ENCODE results near the gene HIC1. TPM values are rescaled to one million over a fixed set of nuclear protein-coding genes. Genes with fewer than 3 reads are reported as not detected.

HIC1 gene
- total and polyA plus RNA-seq, 9 of the 15 experiments (the other 6 are each of a cell fraction or from before 2014, with no cell fraction given): 0.01 to 2.5 (median 0.18) TPM

DNA sequence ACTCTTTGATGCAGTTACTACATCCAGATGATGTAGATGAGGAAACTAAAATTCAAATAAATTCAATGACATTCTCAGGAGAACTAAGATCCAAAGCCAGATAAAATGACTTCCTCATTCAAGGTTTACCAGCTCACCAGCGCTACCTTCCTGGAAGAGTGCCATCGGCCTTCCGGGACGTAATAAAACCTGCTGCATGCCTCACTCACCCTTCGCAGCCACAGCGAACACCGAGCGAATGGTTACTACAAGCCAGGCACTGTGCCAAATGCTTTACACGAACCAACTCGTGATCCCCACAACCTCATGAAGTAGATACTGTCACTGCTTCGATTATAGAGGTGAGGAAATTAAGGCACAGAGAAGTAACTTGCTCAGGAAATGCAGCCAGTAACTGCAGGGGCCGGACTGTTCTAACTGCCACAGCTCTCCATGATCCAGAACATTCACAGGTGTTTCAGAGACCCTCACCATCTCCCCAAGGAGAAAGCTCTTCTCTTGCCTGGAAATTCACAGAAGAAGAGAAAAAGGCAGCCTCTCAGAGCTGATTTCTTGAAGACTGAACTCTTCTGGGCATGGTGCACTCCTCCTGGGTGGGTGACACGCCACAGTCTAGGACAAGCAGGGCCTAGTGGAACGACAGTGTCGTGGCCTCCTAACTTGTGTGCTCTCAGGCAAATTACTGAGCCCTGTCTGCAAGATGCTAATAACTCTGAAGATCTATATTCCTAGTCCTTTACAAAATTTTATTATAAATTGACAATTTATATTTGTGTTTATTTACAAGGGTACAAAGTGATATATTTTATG lies 46.8 kb downstream of the HIC1 start:
- no peak overlapping the region for H2AFZ ChIP-seq (ENCODE audit: low read depth, low read length)
- BruUV-seq (replicated peaks): no TSS peak
- no peaks in the 10 kb centered on the region for H3K9me3 ChIP-seq (replicated peaks; ENCODE audit: control insufficient read depth, insufficient read depth, low read depth, low read length)
- no peaks in the 10 kb centered on the region for H4K20me1 ChIP-seq (replicated peaks; ENCODE audit: control insufficient read depth, insufficient read depth, low read length)
- TF ChIP-seq NFIC (IDR thresholded peaks at IDR 0.05) (peak; percentile 75), ZFP36 (IDR thresholded peaks at IDR 0.05; ENCODE audit: low read depth, low read length, partially characterized antibody) (no peak), ZBTB7A (IDR thresholded peaks at IDR 0.05; ENCODE audit: borderline replicate concordance, control insufficient read depth, low read depth, low read length) (no peak), ZNF282 (CRISPR knock-in tag; IDR thresholded peaks at IDR 0.05) (no peak), ETV6 (IDR thresholded peaks at IDR 0.05; ENCODE audit: borderline replicate concordance in 1 of 2, low read depth in 2 of 2, low read length in 1 of 2) (0 out of 4 replicates have a peak, but pooled peaks of 1 of the 2 experiments have one; percentile 55), ETV6 (CRISPR knock-in tag; IDR thresholded peaks at IDR 0.05; ENCODE audit: borderline replicate concordance) (no peak), SPI1 (IDR thresholded peaks at IDR 0.05; ENCODE audit: borderline replicate concordance, low read depth, low read length) (peak; percentile 91)
- TF ChIP-seq, protein P1, sequence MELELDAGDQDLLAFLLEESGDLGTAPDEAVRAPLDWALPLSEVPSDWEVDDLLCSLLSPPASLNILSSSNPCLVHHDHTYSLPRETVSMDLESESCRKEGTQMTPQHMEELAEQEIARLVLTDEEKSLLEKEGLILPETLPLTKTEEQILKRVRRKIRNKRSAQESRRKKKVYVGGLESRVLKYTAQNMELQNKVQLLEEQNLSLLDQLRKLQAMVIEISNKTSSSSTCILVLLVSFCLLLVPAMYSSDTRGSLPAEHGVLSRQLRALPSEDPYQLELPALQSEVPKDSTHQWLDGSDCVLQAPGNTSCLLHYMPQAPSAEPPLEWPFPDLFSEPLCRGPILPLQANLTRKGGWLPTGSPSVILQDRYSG (tag; conservative IDR thresholded peaks at IDR 0.05; ENCODE audit: low read depth): no peak
- TF ChIP-seq, protein P2, sequence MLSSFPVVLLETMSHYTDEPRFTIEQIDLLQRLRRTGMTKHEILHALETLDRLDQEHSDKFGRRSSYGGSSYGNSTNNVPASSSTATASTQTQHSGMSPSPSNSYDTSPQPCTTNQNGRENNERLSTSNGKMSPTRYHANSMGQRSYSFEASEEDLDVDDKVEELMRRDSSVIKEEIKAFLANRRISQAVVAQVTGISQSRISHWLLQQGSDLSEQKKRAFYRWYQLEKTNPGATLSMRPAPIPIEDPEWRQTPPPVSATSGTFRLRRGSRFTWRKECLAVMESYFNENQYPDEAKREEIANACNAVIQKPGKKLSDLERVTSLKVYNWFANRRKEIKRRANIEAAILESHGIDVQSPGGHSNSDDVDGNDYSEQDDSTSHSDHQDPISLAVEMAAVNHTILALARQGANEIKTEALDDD (IDR thresholded peaks at IDR 0.05): 0 out of 2 replicates have a peak, but pooled peaks have one; percentile 37
- no peaks in the 10 kb centered on the region for H3K79me2 ChIP-seq (ENCODE audit: control insufficient read depth, insufficient read depth, low read length)
- WGBS (ENCODE audit: insufficient coverage, low coverage, missing lambda C conversion rate): 39% methylated on average over 15 of the region's 15 CpGs
- no peaks in the 10 kb centered on the region for H3K9me1 ChIP-seq (ENCODE audit: control insufficient read depth, insufficient read depth, low read length)
- CTCF ChIA-PET (ENCODE audit: low intra/inter-chr PET ratio): no interaction called here
- POLR2A ChIA-PET: interaction anchor here (0.9 kb wide), 1 partner anchor 19 kb away, joined by 3 read pairs; no protein-coding TSS in a partner anchor
- peak overlapping the region; percentile 18; the same call in 1 of the 2 replicates for H3K4me2 ChIP-seq (ENCODE audit: insufficient read depth, low read length)
- no peak overlapping the region for H3K4me3 ChIP-seq
- peaks cover 6% of the 10 kb centered on the region in 2 experiments; a peak in 3 of 5 replicates for H3K4me1 ChIP-seq (replicated peaks in 1 of 2; ENCODE audit: control insufficient read depth in 2 of 2, insufficient read depth in 2 of 2, low read length in 2 of 2)
- no peaks in the 10 kb centered on the region for H3K27me3 ChIP-seq (ENCODE audit: control insufficient read depth in 2 of 2, insufficient read depth in 2 of 2, low read length in 2 of 2)
- FAIRE-seq (no peak), ATAC-seq (no peak), DNase-seq (ENCODE audit: extremely low read depth in 1 of 4, low spot score in 3 of 4) (peak in 1 of 4 experiments; percentile 44)
- H3K36me3 ChIP-seq (ENCODE audit: control insufficient read depth, insufficient read depth, low read length): no peaks in the 10 kb centered on the region
- in situ Hi-C loops (cut with MboI) (no loop called here), intact Hi-C loops (cut with micrococcal nuclease) (no loop called here)
- H3K9ac ChIP-seq (ENCODE audit: insufficient read depth in 1 of 2, low read depth in 2 of 2, low read length in 2 of 2): peak overlapping the region in 1 of 2 experiments; percentile 71; a peak in 1 of 4 replicates
- no peak overlapping the region for H3K27ac ChIP-seq (ENCODE audit: extremely low read depth, low read depth, low read length)

Measured in K562 (cell line).